ENCODE measurements around the gene BMP6.
"Not testable (repeated sequence)": the region's sequence is repeated elsewhere in the genome, so short reads cannot be mapped to it uniquely, and the experiment has no call there.

The BMP6 gene

DNA sequence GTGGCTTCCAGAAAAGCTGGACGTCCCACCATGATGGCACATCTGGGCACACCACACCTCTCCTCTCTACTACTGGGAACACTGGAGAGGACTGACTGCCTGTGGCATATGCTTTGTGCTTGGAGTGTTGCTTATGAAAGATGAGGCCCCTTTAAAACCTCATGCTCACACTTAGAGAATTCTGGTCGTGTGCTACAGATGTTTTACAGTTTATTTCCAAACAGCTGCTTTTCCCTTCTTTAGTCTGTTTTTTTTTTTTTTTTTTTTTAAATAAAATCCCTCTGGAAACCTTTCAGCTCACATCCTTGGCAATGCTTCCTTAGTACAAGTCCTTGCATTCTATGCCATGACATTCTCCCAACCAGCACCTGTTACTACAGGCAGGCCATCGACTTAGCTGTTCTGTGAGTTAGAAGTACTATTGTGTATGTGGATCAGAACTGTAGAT lies 60.3 kb downstream of the BMP6 start:
- no peak for DNase-seq (ENCODE audit: extremely low read depth in 1 of 2, low read depth in 1 of 2)

DNA sequence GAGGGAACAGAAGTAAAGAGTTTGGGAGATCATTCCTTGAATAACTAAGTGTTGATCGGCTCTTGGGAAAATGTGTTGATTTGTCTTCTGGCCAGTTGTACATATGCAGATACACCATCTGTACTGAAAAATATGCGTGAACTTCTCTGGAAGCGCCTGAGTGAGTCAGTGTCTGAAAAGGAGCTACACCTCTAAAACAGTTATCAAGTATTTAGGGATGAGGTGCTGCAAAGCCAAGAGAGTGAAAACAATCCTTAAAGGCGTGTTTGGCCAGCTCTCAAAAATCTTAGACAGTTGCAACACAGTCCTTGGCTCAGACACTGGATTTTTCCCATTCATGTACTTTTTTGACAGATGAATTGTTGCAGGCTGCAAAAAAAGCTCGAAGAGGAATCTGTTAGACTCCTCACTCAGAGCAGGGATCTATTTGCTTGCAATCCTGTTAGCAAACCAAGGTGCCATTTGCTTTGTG lies 61.3 kb downstream of the BMP6 start:
- DNase-seq (ENCODE audit: extremely low read depth in 1 of 2, low read depth in 1 of 2), result no peak

DNA sequence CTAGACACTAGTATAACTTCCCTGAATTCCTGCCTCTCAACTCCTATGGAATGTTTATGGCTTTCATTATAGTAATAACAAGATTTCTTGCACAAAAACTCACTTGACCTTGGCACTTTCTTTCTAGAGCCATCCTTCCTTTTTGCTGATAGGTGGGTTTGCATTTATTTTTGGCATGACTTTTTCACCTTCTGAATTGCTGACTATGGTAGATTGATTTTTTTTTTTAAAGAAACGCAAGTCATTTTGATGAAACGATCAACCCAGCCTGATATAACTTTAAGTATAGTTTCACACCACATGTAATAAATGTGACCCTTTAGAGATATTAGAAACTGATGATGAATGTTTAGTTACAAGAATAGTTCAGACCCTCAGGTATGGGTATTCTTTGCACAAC lies 61.8 kb downstream of the BMP6 start:
- no peak for DNase-seq (ENCODE audit: extremely low read depth in 1 of 2, low read depth in 1 of 2)

DNA sequence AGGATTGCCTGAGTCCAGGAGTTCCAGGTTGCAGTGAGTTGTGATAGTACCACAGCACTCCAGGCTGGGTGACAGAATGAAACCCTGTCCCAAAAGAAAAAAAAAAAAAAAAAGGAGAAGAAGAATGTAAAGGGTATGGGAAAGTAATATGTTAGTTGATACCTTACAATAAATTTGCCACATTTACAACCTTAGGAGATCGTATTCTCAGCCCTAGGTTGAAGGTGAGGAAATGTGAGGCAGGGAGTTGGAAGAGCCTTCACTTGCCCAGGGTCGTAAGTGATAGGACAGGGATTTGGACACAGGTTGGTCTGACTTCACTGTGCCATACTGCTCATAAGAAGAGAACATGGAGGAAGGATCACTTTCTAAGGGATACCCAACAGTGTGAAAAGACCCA lies 68.6 kb downstream of the BMP6 start:
- DNase-seq (ENCODE audit: extremely low read depth in 1 of 2, low read depth in 1 of 2), result no peak

DNA sequence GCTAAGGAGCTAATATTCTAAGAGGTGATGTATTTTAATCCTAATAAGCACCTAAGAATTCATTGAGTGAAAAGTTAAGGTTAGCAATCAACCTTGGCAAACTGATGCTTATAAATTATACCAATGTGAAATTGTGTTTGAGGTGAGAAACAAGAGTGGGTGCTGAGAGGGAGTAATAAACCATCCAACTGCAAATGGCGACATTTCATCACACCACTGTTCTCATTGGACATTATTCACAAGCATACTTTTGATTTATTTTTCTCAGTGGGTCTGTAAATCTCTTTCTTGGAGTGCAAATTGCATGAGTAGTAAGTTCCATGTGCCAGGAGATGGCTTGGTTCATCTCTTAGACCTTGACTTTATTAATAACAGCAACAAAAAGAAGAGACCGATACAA lies 71.5 kb downstream of the BMP6 start:
- DNase-seq (ENCODE audit: extremely low read depth in 1 of 2, low read depth in 1 of 2), result no peak

DNA sequence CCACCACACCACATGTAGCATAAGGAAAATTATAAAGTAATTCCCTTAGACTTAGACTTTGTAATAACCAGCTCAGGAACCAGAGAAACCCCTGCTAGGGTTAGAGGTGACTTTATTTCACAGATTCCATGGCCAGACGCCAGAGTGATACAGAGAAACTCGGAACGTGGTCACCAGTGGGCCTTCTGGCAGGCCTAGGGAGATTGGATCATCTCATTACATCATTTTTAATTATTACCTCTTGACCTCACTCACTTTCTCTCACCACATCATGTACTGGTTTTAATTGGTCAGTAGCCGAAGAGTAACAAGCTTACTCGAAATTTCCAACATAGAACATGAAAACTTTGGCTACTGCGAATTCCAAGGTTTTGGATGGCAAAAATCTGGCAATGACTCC lies 72.9 kb downstream of the BMP6 start:
- no peak for DNase-seq (ENCODE audit: extremely low read depth in 1 of 2, low read depth in 1 of 2)

DNA sequence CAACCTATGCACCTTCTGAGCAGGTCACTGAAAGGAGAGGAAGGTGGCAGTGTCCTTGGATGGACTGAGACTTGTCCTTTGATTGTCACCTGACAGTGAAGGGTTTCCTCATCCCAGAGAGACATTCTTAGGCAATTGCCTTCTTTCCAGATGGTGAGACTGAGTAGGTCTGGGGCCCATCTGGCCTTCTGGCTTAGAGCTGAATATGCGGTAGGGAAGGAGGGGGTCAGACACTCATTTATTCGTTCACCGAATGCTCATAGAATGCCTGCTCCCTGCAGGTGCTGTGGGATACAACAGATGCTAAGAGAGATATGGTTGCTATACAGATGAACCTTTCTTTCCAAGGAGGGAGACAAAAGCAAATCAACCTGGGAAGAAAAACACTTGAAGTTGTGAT lies 76.8 kb downstream of the BMP6 start:
- no peak for DNase-seq (ENCODE audit: extremely low read depth in 1 of 2, low read depth in 1 of 2)

DNA sequence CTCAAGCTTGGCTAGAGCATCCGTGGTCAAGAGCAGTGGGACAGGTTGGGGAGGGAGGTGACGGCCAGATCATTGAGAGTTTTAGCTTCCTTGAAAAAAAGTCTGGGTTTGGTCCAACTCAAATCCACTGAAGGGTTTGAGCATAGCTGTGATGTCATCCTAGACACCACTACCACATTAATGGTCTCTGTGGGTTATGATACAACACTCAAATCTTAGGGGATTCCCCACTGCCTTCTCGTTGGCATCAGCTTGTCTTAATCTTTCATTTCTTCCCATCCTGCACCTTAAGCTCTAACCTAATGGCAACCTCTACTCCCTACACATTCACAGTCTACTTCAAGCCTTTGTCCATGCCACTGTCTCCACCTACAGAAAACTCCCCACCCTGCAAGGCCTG lies 77.3 kb downstream of the BMP6 start:
- no peak for DNase-seq (ENCODE audit: extremely low read depth in 1 of 2, low read depth in 1 of 2)

DNA sequence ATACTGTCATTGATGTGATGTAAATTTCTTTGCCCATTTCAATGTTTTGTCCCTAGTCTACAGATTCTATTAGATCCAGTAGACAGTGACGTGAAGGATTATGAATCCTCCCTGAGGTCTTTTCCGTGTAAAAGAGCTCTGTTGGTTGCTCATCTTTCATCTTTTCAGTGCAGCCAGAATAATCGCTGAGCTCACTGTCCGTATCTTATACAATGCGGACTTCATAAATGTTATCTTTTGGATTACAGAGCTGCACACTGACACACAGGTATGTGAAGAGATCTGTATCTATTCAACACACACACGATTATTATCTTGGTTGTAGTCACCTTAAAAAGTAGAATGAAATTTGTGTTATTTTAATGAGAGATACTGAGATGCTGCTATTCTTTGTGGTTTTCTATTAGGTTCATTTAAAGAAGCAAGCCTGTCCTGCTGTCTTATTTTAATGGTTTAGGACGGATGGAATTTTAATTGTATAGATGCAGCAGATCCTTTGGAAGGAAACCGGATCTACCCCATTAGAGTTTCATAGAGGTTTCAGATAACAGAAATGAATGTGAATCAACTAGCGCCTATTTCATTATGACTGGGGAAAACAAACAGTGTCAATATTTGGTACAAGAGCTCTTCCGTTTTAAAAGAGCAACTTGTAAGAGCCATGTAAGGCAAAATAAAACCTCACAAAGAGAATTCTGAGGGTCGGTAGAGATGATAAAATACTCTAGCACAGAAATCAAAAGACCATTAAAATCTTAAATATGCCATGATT lies 79.4 kb downstream of the BMP6 start:
- no peak for DNase-seq (ENCODE audit: extremely low read depth in 1 of 2, low read depth in 1 of 2)

DNA sequence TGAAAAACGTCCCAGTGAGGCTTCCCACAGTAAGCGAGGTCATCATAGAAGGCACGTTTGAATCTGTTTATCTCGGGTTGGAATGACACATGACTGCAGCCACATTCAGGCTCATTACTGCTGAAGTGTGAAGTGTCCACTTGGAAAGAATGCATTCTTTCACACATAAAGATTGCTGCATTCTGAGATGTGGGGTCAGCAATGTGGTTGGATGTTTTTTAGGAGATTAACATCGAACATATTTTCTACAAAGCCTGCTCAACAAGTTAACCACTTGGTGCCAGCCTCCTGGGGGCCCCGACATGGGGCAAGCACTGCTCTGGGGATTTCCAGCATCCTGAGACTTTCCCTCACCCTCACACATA lies 79.9 kb downstream of the BMP6 start:
- DNase-seq (ENCODE audit: extremely low read depth in 1 of 2, low read depth in 1 of 2), result no peak

DNA sequence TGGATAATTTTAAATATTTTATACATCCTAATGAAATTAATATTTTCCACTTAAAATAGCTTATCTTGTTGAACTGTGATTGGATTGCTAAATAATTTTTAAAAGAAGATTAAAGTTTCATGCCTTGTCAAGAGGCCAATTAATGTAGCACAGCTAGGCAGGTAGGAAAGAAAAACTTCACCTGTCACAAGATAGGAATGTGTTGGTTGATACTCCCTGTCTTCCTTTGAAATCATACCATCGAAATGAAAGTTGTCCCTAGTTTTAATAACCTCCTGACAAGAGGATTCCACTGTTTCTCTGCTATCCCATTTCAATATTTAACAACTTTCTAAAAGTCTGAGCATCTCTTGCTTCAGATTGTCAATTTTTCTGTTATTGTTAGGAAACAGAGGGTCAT lies 80.8 kb downstream of the BMP6 start:
- DNase-seq (ENCODE audit: extremely low read depth in 1 of 2, low read depth in 1 of 2), result no peak

DNA sequence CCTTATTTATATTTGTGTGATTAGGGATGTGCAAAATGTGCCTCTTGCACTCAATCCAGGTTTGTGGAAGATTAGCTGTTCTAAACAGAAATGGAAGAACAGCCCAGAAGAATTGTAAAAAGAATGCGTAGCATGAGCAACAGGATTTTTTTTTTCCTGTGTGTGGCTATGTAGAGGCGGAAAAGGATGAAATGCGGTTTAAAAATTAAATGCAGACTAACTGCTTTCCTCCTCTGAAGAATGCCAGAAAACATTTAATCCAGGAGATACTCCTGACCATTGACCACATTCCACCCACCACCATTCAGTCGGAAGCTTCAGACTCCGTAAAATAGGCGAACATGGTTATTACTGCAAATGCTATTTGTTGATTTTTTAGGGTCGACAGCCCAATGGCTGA lies 83.4 kb downstream of the BMP6 start:
- no peak for DNase-seq (ENCODE audit: extremely low read depth in 1 of 2, low read depth in 1 of 2)

DNA sequence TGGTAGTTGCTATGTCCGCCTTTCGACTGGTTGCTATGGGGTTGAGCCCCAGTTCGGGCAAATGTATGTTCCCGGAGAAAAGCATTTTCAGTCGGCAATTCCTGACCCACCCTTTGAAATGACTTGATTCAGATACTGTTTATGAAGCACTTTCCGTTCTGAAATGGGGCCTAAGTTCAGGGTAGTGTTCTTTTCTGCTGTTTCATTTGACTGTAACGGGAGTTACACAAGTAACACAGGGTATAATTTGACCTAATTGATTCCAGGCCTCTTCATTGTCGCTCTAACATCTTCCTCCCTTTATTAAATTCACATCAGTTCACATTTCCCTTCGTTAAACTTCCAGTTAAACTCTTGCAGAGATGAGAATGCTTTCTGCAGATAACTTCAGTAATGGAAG lies 85.5 kb downstream of the BMP6 start:
- DNase-seq (ENCODE audit: extremely low read depth in 1 of 2, low read depth in 1 of 2), result no peak

DNA sequence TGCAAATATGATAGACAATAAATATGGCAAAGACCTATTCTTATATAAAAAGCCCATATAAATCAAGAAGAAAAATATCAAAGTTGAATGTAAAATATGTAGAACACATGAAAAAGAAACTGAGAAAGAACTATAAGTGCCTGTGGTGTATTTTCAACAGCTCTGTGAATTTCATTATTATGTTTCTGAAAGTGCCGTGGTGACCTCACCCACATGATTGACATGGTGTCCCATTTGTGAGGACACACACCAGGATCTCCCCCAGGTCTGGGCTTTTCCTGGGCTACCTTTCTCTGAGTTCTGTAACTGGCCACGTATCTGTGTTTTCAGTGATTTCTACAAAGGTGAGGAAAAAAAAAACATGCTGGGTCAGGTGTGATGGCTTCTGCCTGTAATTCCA lies 86.7 kb downstream of the BMP6 start:
- DNase-seq (ENCODE audit: extremely low read depth in 1 of 2, low read depth in 1 of 2), result no peak

DNA sequence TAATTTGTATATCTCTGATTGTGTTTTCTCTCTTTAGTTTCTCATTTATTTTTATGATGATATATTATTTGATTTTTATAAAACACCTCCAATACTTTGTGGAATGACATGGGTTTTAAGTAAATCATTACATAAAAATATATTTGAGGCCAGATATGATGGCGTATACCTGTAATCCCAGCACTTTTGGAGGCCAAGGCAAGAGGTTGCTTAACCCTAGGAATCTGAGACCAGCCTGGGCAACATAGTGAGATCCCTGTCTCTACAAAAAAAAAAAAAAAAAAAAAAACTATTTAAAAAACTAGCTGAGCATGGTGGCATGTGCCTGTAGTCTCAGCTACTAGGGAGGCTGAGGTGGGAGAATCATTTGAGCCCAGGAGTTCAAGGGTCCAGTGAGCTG lies 87.3 kb downstream of the BMP6 start:
- no peak for DNase-seq (ENCODE audit: extremely low read depth in 1 of 2, low read depth in 1 of 2)

DNA sequence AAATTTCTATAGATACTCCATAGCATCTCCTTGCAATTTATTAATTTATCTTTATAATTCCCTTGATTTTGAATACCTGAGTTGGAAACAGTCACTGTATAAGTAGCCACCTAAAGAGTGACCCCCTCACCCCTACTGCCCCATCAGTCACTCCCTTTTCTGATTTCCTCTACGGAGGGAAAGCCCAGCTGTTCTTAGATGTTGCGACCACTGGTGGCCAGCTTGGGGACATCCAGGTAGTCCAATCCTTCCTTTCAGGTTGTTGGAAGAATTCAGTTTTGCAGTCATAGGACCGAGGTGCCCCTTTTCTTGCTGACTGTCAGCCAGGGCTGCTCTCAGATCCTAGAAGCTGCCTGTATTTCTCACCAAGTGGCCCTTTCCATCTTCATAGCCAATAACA lies 87.8 kb downstream of the BMP6 start:
- DNase-seq (ENCODE audit: extremely low read depth in 1 of 2, low read depth in 1 of 2), result no peak

DNA sequence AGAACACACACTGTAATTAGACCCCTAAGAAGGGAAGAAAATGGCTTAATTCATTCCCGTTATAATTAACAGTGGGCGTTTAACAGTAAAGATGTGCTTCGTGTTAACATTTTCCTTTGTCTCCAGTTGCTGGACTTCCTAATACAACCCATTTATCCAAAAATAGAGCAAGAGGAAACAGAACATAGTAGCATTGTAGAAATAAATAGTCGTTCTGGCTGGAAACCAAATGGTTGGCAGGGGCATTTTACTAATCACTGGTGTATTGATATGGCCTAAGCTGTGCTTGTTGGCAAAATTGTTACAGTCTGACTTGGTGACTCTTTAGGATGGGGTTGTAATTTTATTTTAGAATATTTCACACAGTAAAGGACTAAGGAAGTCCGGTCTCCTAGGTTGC lies 89.8 kb downstream of the BMP6 start:
- DNase-seq (ENCODE audit: extremely low read depth in 1 of 2, low read depth in 1 of 2), result no peak

DNA sequence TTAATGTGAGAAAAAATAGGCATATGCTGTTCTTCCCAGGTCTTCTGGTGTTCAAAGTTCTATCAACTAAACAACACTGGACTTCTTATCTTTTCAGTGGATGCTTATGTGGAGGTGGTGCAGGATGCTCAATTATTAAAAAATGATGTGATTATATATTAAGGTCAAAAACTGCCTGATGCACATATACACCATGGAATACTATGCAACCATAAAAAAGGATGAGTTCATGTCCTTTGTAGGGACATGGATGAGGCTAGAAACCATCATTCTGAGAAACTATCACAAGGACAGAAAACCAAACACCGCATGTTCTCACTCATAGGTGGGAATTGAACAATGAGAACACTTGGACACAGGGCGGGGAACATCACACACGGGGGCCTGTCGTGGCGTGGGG lies 91.3 kb downstream of the BMP6 start:
- DNase-seq (ENCODE audit: extremely low read depth in 1 of 2, low read depth in 1 of 2), result not testable (repeated sequence)

DNA sequence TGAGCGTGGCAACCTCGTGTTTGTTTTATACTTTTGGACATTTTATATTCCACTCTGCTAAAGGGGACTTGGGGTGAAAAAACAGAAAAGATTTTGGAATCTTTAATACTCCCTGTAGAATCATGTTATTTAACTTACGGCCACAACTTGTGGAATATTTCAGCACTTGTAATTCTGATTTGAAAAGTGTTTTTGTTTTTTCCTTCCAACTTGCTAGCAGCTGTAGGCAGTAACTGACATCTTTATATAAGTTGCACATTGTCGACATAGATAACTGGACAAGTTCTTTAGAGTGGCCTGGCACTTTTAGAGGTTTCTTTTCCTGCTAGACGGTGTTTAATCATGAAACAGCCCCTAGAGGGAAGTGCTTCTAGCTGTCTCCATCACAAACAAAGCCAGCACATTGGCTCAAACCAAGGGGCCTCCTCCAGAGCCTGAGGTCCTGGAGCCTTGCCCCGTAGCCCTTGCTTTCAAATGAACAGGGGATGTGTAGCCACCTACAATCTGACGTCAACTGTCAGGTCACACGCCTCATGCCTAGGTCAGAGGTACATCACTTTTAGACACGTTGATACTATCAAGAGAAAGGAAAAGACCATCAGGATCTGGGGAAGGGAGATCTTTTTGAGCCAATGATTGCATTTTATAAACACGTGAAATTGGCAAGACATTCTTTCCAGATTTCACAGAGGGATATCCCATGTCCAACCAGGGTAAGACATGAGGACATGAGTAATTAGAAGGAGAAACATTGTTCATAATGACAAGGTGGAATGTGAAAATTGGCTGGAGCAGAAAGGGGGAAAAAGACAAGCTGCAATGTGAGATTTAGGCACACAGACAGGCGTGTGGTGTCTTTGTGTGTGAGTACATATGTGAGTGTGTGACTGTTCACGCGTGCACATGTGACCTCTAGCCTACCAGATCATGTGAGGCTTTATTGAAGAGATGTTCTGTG lies 92.6 kb downstream of the BMP6 start:
- DNase-seq (ENCODE audit: extremely low read depth in 1 of 2, low read depth in 1 of 2), result no peak

DNA sequence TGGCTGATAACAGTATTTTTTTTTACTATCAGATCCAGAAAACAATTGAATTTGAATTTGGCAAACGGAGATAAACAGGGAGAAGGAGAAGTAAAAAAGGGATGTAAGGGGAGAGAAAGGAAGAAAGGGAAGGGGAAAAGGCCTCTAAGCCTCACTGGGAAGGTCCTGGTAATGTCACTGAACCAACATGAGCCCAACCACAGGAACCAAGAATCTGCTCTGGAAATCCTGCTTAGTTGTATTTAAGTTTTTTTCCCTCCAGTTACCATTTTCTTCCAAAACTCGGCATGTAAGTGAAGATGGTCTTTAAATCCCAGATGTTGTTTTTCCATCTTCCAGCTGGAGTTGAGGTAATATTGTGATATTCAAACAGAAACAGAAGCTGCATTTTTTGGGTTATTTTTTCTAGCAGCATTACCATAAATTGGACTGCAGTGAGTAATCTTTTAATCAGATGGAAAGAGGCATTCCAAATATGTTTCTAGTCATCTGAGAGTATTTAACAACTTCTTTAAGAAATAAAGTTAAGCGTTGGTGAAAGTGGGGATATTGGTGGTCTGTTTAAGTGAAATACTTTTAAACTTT lies 93.6 kb downstream of the BMP6 start:
- no peak for DNase-seq (ENCODE audit: extremely low read depth in 1 of 2, low read depth in 1 of 2)

DNA sequence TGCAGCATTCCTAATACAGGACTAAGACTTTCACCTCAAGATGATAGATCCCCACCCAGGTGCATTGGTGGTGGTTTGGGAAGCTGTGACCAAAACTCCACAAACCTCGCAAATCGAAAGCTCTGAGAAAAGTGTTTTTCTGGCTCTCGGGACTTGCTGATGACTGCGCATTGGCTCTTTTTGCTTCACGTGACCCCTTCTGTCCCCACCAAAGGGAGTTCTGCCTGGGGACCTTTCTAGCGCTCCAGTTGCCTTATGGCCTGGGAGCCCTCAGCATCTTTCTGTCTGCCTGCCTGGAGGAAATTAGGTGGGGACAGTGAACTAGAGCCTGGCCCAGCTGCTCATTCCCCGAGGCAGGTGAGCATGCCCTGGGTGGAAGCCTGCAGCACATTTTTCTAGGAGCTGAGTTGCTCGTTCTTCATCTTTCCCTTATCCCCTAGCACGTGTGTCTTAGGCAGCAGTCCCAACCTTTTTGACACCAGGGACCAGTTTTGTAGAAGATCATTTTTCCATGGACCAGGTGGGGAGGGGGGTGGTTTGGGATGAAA lies 94.5 kb downstream of the BMP6 start:
- DNase-seq (ENCODE audit: extremely low read depth in 1 of 2, low read depth in 1 of 2), result no peak
